Stomach (tissue), 9 donors: ENCODE data around the gene CKAP5. TPM values are rescaled to one million over a fixed set of nuclear protein-coding genes. Genes with fewer than 3 reads are reported as not detected.

Experiments used
- DNase-seq, 2 donors: peaks; one replicate each; pipeline versions ENCODE4 v3.0.0 to v3.0.0-alpha.2; 2013 to 2019
- H3K27ac ChIP-seq, 5 donors: fragments of 200-600 bp in 4 of 5; sonication (generic) in 4 of 5; one replicate each; pipeline ENCODE4 v1.5.1; 2013 to 2019; ENCODE audit warnings: mild to moderate bottlenecking in 1 of 5, moderate library complexity in 1 of 5
- H3K27me3 ChIP-seq, 3 donors: fragments of 200-600 bp; sonication (generic); one replicate each; pipeline ENCODE4 v1.5.1; 2017 to 2019; ENCODE audit warnings: mixed run types in 1 of 3
- H3K36me3 ChIP-seq, 4 donors: fragments of 200-600 bp; sonication (generic); 1 replicate in 3 of 4; 2 replicates in 1 of 4; pipeline ENCODE4 v1.5.1; 2016 to 2019
- H3K4me1 ChIP-seq, 4 donors: fragments of 200-600 bp; sonication (generic); one replicate each; pipeline ENCODE4 v1.5.1; 2016 to 2019
- H3K4me3 ChIP-seq, 4 donors: fragments of 200-600 bp; sonication (generic) in 3 of 4; one replicate each; pipeline ENCODE4 v1.5.1; 2016 to 2019; ENCODE audit warnings: mild to moderate bottlenecking in 1 of 4
- H3K9me3 ChIP-seq, 4 donors: fragments of 200-600 bp; sonication (generic); one replicate each; pipeline ENCODE4 v1.5.1; 2016 to 2019
- EP300 ChIP-seq: sonication (generic); formaldehyde crosslinking; IDR thresholded peaks from one replicate; pipeline ENCODE4 v1.6.1; 2017; ENCODE audit warnings: antibody characterized with exemption
- POLR2A ChIP-seq, 4 donors: fragments of 450-650 bp; IDR thresholded peaks; one replicate each; pipeline ENCODE4 v1.6.1; 2016; ENCODE audit warnings: antibody characterized with exemption in 4 of 4, control low read depth in 2 of 4, mild to moderate bottlenecking in 1 of 4, moderate library complexity in 1 of 4
- POLR2AphosphoS5 ChIP-seq, 3 donors: sonication (generic); formaldehyde crosslinking; IDR thresholded peaks; one replicate each; pipeline ENCODE4 v1.6.1; 2016; ENCODE audit warnings: antibody characterized with exemption in 3 of 3
- WGBS, 5 donors: extraction: QIAGEN DNeasy Blood & Tissue Kit in 3 of 5; methylation state at CpG; one replicate each; pipeline versions ENCODE4 v1.1.5 to v1.1.7; 2013 to 2018; 5-methylcytosine and 5-hydroxymethylcytosine counted together
- intact Hi-C: fragments of 100-400 bp; cut with DNase I; formaldehyde crosslinking; loops from one replicate; pipeline ENCODE4 v1.15.1; 2023; ENCODE audit warnings: low total_unique reads
- polyA plus RNA-seq, 3 donors: library from polyadenylated mRNA; stranded (reverse); fragments of 200-250 nt; gene quantifications; one replicate each; pipeline ENCODE4 v1.2.3, GENCODE V29; 2013
- total RNA-seq, 5 donors: library from RNA; depleted of rRNA; stranded (reverse); fragments of >200 nt; gene quantifications; one replicate each; pipeline versions ENCODE4 v1.1.0 to v1.2.3, GENCODE V29; 2014 to 2016
- TF ChIP-seq, protein P1 (sequence below), 7 experiments: fragments of 450-650 bp in 4 of 7; fragments of 200-600 bp in 3 of 7; sonication (generic) in 3 of 7; IDR thresholded peaks; one replicate each; pipeline ENCODE4 v1.5.1; 2016 to 2019; ENCODE audit warnings: antibody characterized with exemption in 7 of 7, control low read depth in 2 of 7, mild to moderate bottlenecking in 1 of 7
- donor health status: healthy with polysubstance abuse.
- donor health status: Bipolar disorder and iron deficiency.
- donor health status: healthy.

CKAP5 gene
- total and polyA plus RNA-seq, 8 donors: 7.3 to 327 (median 45.8) TPM

DNA sequence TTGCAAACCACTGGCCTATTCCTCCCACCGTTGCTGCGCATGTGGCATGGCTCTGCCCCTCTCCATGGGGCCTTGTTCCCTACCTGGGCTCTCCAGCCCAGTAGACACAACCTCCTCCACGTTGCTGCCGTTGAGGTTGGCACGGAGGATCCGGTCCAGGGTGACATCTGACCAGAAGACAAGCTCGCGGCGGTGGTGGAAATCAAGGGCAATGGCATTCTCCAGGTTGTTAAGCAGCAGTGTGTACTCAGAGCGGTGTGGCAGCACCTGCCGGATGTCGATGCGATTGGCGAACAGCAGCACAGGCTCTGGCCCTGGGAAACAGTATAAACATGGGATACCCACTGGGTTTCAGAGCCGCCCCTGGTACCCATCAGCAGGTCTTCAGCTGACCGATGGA is 48.4 kb upstream of the CKAP5 start:
- H3K4me3 ChIP-seq: no peak overlapping the region
- H3K4me1 ChIP-seq: peaks cover 0 to 27% (median 14%) of the 10 kb centered on the region in 4 donors
- peaks cover 4 to 63% (median 41%) of the 10 kb centered on the region in 4 donors for H3K36me3 ChIP-seq
- TF ChIP-seq POLR2AphosphoS5 (IDR thresholded peaks at IDR 0.05) (no peak), POLR2A (IDR thresholded peaks at IDR 0.05) (no peak), EP300 (no peak)
- TF ChIP-seq, protein P1, sequence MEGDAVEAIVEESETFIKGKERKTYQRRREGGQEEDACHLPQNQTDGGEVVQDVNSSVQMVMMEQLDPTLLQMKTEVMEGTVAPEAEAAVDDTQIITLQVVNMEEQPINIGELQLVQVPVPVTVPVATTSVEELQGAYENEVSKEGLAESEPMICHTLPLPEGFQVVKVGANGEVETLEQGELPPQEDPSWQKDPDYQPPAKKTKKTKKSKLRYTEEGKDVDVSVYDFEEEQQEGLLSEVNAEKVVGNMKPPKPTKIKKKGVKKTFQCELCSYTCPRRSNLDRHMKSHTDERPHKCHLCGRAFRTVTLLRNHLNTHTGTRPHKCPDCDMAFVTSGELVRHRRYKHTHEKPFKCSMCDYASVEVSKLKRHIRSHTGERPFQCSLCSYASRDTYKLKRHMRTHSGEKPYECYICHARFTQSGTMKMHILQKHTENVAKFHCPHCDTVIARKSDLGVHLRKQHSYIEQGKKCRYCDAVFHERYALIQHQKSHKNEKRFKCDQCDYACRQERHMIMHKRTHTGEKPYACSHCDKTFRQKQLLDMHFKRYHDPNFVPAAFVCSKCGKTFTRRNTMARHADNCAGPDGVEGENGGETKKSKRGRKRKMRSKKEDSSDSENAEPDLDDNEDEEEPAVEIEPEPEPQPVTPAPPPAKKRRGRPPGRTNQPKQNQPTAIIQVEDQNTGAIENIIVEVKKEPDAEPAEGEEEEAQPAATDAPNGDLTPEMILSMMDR (IDR thresholded peaks at IDR 0.05): no peak
- H3K27me3 ChIP-seq: no peaks in the 10 kb centered on the region
- no peak overlapping the region for H3K27ac ChIP-seq
- WGBS, 5 donors: 90 to 96% (median 94%) methylated on average over 16 of the region's 16 CpGs
- no peak for DNase-seq
- H3K9me3 ChIP-seq: no peaks in the 10 kb centered on the region
- intact Hi-C loops: no loop called here

DNA sequence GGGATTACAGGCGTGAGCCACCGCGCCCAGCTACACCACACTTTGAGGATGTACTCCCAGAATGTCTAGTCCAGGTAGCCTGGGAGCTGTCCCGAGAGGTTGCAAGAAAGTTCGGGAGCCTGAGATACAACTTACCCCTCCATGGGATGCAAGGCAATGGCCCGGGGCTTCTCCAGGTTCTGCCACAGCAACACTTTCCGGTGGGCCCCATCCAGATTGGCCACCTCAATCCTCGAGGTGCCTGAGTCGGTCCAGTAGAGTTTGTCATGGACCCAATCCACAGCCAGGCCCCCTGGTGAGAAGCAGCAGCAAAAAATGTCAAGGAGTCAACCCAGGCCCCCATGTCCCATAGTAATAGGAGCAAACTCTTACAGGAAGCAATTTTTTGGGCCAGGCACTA is 46.8 kb upstream of the CKAP5 start:
- TF ChIP-seq POLR2A (IDR thresholded peaks at IDR 0.05) (no peak), POLR2AphosphoS5 (IDR thresholded peaks at IDR 0.05) (no peak), EP300 (no peak)
- TF ChIP-seq, protein P1 (IDR thresholded peaks at IDR 0.05): no peak
- intact Hi-C loops: no loop called here
- H3K27ac ChIP-seq: no peak overlapping the region
- no peak overlapping the region for H3K4me3 ChIP-seq
- peaks cover 0 to 21% (median 14%) of the 10 kb centered on the region in 4 donors for H3K4me1 ChIP-seq
- H3K36me3 ChIP-seq: peaks cover 0 to 59% (median 37%) of the 10 kb centered on the region in 4 donors
- 90 to 97% (median 93%) methylated on average over 5 to 9 of the region's 9 CpGs for WGBS, 5 donors
- DNase-seq: no peak
- H3K9me3 ChIP-seq: no peaks in the 10 kb centered on the region
- no peaks in the 10 kb centered on the region for H3K27me3 ChIP-seq

DNA sequence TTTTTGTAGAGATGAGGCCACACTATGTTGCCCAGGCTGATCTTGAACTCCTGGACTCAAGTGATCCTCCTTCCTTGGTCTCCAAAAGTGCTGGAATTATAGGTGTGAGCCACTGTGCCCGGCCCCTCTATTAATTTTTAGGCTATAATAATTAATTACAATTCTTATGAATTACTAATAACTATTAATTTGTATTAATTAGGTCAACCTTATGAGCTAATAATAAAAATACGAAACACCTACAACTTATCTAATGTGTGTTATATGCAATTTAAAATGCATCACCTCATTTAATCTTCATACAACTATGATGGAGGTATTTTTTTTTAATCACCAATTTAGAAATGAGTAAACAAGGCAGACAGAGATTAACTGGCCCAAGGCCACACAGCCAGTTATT is 46.0 kb upstream of the CKAP5 start:
- TF ChIP-seq POLR2AphosphoS5 (IDR thresholded peaks at IDR 0.05) (no peak), EP300 (no peak), POLR2A (IDR thresholded peaks at IDR 0.05) (no peak)
- TF ChIP-seq, protein P1 (IDR thresholded peaks at IDR 0.05): no peak
- H3K27me3 ChIP-seq: no peaks in the 10 kb centered on the region
- H3K4me1 ChIP-seq: peaks cover 0 to 21% (median 14%) of the 10 kb centered on the region in 4 donors
- intact Hi-C loops: no loop called here
- WGBS, 5 donors: 69 to 89% (median 74%) methylated on average over 2 of the region's 2 CpGs
- no peak overlapping the region for H3K27ac ChIP-seq
- H3K4me3 ChIP-seq: no peak overlapping the region
- H3K9me3 ChIP-seq: no peaks in the 10 kb centered on the region
- peaks cover 0 to 65% (median 40%) of the 10 kb centered on the region in 4 donors for H3K36me3 ChIP-seq
- no peak for DNase-seq

DNA sequence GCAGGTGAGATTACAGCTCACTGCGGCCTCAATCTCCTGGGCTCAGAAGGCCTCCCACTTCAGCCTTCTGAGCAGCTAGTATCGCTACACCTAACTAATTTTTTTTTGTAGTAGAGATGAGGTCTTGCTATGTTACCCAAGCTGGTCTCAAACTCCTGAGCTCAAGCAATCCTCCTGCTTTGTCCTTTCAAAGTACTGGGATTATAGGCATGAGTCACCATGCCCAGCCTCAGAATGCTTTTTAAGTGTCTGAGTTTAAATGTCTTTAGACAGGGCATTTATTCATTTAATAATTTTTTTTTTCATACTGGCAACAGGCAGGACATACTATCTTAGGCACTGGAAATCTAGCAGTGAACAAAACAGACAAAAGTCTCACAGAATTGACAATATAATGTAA is 44.6 kb upstream of the CKAP5 start:
- intact Hi-C loops: no loop called here
- 91 to 100% (median 94%) methylated on average over 2 of the region's 2 CpGs for WGBS, 5 donors
- Histone ChIP-seq H3K27ac (no peak overlapping the region), H3K9me3 (no peaks in the 10 kb centered on the region), H3K4me3 (no peak overlapping the region), H3K4me1 (peaks cover 0 to 11% (median 8%) of the 10 kb centered on the region in 4 donors), H3K36me3 (peaks cover 0 to 72% (median 45%) of the 10 kb centered on the region in 4 donors), H3K27me3 (no peaks in the 10 kb centered on the region)
- no peak for DNase-seq
- no peak for TF ChIP-seq POLR2A (IDR thresholded peaks at IDR 0.05)
- TF ChIP-seq EP300: no peak
- TF ChIP-seq, protein P1 (IDR thresholded peaks at IDR 0.05): no peak
